Measurements from ENCODE around the gene RASGRF1. TPM values are rescaled to one million over a fixed set of nuclear protein-coding genes. Genes with fewer than 3 reads are reported as not detected.
"Not testable (repeated sequence)": the region's sequence is repeated elsewhere in the genome, so short reads cannot be mapped to it uniquely, and the experiment has no call there.

RASGRF1 gene
- total RNA-seq, 1 donor from 2014 or later: 0.16 TPM

DNA sequence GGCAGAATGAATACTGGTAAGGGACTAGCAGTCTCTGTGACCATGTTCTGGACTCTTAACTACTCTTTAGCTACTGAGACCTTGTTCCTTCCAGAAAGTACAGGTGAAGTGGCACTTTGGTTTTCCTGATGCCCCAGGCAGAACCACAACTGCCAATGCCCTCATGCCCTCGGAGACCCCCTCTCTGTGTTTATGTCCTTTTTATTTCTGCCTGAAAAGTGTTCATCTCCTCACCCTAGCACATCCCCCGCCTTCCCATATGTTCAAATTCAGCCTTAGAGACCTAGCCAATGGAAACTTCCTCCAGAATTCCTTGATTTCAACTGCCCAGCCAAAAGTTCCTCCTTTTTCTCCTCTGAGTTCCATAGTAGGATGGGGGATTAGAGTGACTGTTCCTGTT lies 23.3 kb upstream of the RASGRF1 start:
- no peak for DNase-seq (ENCODE audit: low read depth, low spot score)
- Mint-ChIP-seq H3K36me3 (ENCODE audit: low read depth) (no peaks in the 10 kb centered on the region), H3K4me1 (peaks cover 10% of the 10 kb centered on the region), H3K27me3 (ENCODE audit: low read depth) (peaks cover 42% of the 10 kb centered on the region), H3K4me3 (no peak overlapping the region), H3K9me3 (no peaks in the 10 kb centered on the region), H3K27ac (ENCODE audit: unreplicated experiment) (no peak overlapping the region)
- TF ChIP-seq, protein P1, sequence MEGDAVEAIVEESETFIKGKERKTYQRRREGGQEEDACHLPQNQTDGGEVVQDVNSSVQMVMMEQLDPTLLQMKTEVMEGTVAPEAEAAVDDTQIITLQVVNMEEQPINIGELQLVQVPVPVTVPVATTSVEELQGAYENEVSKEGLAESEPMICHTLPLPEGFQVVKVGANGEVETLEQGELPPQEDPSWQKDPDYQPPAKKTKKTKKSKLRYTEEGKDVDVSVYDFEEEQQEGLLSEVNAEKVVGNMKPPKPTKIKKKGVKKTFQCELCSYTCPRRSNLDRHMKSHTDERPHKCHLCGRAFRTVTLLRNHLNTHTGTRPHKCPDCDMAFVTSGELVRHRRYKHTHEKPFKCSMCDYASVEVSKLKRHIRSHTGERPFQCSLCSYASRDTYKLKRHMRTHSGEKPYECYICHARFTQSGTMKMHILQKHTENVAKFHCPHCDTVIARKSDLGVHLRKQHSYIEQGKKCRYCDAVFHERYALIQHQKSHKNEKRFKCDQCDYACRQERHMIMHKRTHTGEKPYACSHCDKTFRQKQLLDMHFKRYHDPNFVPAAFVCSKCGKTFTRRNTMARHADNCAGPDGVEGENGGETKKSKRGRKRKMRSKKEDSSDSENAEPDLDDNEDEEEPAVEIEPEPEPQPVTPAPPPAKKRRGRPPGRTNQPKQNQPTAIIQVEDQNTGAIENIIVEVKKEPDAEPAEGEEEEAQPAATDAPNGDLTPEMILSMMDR (conservative IDR thresholded peaks at IDR 0.05): no peak

DNA sequence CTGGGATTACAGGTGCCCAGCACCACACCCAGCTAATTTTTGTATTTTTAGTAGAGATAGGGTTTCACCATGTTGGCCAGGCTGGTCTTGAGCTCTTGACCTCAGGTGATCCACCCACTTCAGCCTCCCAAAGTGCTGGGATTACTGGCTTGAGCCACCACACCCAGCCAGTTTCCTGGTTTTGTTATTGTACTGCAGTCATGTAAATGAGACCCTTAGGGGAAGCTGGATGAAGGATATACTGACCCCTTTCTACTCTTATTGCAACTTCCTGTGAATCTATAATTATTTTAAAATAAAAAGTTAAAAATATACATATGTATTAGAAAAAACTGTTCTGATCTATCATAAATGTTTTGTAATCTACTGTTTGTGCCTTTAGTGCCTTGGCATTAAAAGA lies 20.8 kb upstream of the RASGRF1 start:
- H3K4me1 Mint-ChIP-seq; DNase-seq (ENCODE audit: low read depth, low spot score); H3K4me3 Mint-ChIP-seq; H3K9me3 Mint-ChIP-seq; H3K36me3 Mint-ChIP-seq (ENCODE audit: low read depth); H3K27ac Mint-ChIP-seq (ENCODE audit: unreplicated experiment): not testable (repeated sequence)
- H3K27me3 Mint-ChIP-seq (ENCODE audit: low read depth): peaks cover 63% of the 10 kb centered on the region

DNA sequence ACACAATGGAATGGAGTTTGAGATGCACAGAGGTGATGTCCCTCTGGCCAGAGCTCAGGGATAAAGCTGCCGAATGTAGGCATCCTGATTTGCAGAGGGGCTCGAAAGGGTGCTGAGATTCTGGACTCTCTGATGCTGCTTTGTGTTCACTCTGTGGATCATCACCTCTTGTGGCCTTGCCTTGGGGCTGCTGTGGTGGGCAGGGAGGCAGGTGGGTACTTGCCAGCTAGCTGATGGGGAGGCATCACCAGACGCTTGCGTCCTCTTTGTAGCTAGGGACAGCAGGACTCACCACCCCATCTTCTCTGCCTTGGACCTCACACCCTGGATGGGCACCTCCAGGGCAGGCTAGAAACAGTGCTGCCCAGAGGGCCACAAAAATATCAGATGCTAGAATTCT lies 14.6 kb upstream of the RASGRF1 start:
- H3K9me3 Mint-ChIP-seq: no peaks in the 10 kb centered on the region
- H3K27ac Mint-ChIP-seq (ENCODE audit: unreplicated experiment): no peak overlapping the region
- no peak for DNase-seq (ENCODE audit: low read depth, low spot score)
- no peak overlapping the region for H3K4me3 Mint-ChIP-seq
- peaks cover 90% of the 10 kb centered on the region for H3K27me3 Mint-ChIP-seq (ENCODE audit: low read depth)
- H3K36me3 Mint-ChIP-seq (ENCODE audit: low read depth): no peaks in the 10 kb centered on the region
- no peaks in the 10 kb centered on the region for H3K4me1 Mint-ChIP-seq
- TF ChIP-seq, protein P1 (conservative IDR thresholded peaks at IDR 0.05): no peak

DNA sequence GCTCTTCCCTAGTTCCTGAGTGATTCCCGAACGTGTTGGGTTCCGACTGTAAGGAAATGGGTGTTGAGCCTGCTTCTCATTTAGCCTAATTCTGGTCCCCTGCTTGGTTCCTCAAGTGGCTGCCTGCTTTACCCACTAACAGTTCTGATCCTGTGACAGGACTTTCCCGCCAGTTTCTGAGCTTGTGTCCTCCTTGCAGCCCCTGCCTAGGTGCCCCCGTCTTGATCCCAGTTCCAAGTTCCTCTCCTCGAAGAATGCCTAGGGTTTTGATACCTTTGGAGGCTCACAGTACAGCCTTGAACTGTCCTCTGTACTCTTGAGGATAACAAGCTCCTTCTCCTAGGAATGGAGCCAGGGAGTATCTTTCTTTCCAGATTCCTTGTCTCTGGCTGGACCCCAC lies 12.0 kb upstream of the RASGRF1 start:
- TF ChIP-seq, protein P1 (conservative IDR thresholded peaks at IDR 0.05): no peak
- no peak for DNase-seq (ENCODE audit: low read depth, low spot score)
- no peak overlapping the region for H3K4me3 Mint-ChIP-seq
- no peaks in the 10 kb centered on the region for H3K9me3 Mint-ChIP-seq
- H3K4me1 Mint-ChIP-seq: no peaks in the 10 kb centered on the region
- H3K27ac Mint-ChIP-seq (ENCODE audit: unreplicated experiment): no peak overlapping the region
- no peaks in the 10 kb centered on the region for H3K36me3 Mint-ChIP-seq (ENCODE audit: low read depth)
- H3K27me3 Mint-ChIP-seq (ENCODE audit: low read depth): peaks cover 95% of the 10 kb centered on the region

DNA sequence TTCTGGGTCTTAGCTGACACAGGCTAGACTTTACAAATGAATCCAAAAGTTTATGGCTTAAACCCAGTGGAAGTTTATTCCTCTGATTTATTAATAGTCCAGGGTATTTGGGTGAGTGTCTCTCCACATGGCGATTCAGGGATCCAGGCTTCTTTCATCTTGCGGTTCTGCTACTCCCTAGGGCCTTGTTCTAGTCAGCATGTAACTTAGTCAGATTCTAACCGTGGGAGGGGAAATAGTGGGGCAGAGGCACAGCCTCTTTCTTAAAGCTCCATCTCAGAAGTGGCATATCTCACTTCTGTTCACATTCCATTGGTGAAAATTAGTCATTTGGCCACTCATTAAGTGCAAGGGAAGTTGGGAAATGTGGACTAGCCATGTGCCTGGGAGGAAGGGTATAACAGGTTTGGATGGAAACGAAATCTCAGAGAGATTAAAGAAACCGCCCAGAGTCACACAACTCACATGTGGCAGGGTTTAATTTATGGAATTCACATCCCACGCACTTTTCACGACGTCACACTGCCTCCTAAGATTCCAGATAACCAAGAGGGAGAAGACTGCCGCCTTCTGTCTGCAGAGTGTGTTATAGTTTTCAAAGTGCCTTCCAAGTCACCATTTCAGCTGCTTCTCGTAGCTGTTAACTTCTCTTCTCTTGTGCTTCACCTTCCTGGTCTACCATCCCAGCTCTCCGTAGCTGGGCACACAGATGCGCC lies 11.4 kb upstream of the RASGRF1 start:
- no peak for DNase-seq (ENCODE audit: low read depth, low spot score)
- no peaks in the 10 kb centered on the region for H3K9me3 Mint-ChIP-seq
- H3K36me3 Mint-ChIP-seq (ENCODE audit: low read depth): no peaks in the 10 kb centered on the region
- no peak overlapping the region for H3K4me3 Mint-ChIP-seq
- peaks cover 95% of the 10 kb centered on the region for H3K27me3 Mint-ChIP-seq (ENCODE audit: low read depth)
- TF ChIP-seq, protein P1 (conservative IDR thresholded peaks at IDR 0.05): no peak
- H3K4me1 Mint-ChIP-seq: no peaks in the 10 kb centered on the region
- H3K27ac Mint-ChIP-seq (ENCODE audit: unreplicated experiment): no peak overlapping the region

DNA sequence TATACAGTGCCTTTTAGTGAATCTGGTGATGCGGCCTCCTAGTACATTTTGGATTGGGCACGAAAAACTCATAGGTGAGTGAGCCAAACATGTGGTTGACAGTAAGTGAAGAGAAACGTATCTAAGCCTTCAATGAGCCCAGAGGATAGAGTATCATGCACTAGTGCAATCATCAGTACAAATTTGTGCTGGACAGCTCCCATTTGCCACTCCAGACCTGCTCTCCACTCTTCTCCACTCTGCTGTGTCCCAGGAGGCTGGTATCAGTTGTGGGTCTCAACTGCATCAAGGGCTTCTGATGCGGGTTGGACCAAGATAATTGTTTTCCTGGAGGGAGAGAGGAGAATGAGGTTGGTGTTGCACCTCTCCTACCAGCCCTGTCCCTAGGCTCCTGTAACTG lies 9.1 kb upstream of the RASGRF1 start:
- Mint-ChIP-seq H3K27me3 (ENCODE audit: low read depth) (peaks cover 96% of the 10 kb centered on the region), H3K4me1 (no peaks in the 10 kb centered on the region), H3K4me3 (no peak overlapping the region), H3K27ac (ENCODE audit: unreplicated experiment) (no peak overlapping the region), H3K36me3 (ENCODE audit: low read depth) (no peaks in the 10 kb centered on the region), H3K9me3 (no peaks in the 10 kb centered on the region)
- DNase-seq (ENCODE audit: low read depth, low spot score): no peak
- TF ChIP-seq, protein P1 (conservative IDR thresholded peaks at IDR 0.05): no peak

Measured in neural crest cell (in vitro differentiated cells).